Ammon's horn (tissue), 1 donor: ENCODE measurements around the gene RPL28.

Experiments
- DNase-seq: peaks from one replicate; pipeline ENCODE4 v3.0.0-alpha.2; 2016; ENCODE audit warnings: low spot score

RPL28 gene

GRCh38 chr19:55451163-55451964 is 65.6 kb downstream of the RPL28 start:
- peak; percentile 45 for DNase-seq

- DNase-seq = peak; percentile 71
Observed at GRCh38 chr19:55451965-55452748, 66.4 kb downstream of the RPL28 start.
